Lung (tissue), 12 donors: ENCODE measurements around the gene ZXDC. TPM values are rescaled to one million over a fixed set of nuclear protein-coding genes. Genes with fewer than 3 reads are reported as not detected.

Experiments used
- ATAC-seq: fragments of 200-7000 bp; cut with Tn5 transposase; one replicate; pipeline ENCODE4 v1.9.1; 2020; ENCODE audit warnings: moderate number of reproducible peaks; ENCODE audit not compliant: insufficient read depth, low FRiP score
- DNase-seq, 3 donors: peaks; one replicate each; pipeline ENCODE4 v3.0.0-alpha.2; 2013 to 2017
- H3K27ac ChIP-seq, 2 donors: one replicate each; pipeline ENCODE4 v1.5.1; 2013; ENCODE audit warnings: mild to moderate bottlenecking in 2 of 2, moderate library complexity in 2 of 2, control low read depth in 1 of 2, inconsistent platforms in 1 of 2, low read depth in 1 of 2, low read length in 1 of 2
- H3K27me3 ChIP-seq, 3 donors: one replicate each; pipeline ENCODE4 v1.5.1; 2013; ENCODE audit warnings: low read length in 2 of 3; ENCODE audit not compliant: control insufficient read depth in 3 of 3, insufficient read depth in 3 of 3
- H3K36me3 ChIP-seq, 4 donors: one replicate each; pipeline ENCODE4 v1.5.1; 2013; ENCODE audit warnings: low read length in 4 of 4, mild to moderate bottlenecking in 1 of 4, moderate library complexity in 1 of 4; ENCODE audit not compliant: control insufficient read depth in 4 of 4, insufficient read depth in 4 of 4
- H3K4me1 ChIP-seq, 5 donors: one replicate each; pipeline ENCODE4 v1.5.1; 2013; ENCODE audit warnings: low read length in 5 of 5, mild to moderate bottlenecking in 2 of 5, moderate library complexity in 1 of 5; ENCODE audit not compliant: control insufficient read depth in 5 of 5, insufficient read depth in 5 of 5
- H3K4me3 ChIP-seq: one replicate; pipeline ENCODE4 v1.5.1; 2013; ENCODE audit warnings: mild to moderate bottlenecking, control low read depth, moderate library complexity
- H3K9ac ChIP-seq, 2 donors: one replicate each; pipeline ENCODE4 v1.5.1; 2013; ENCODE audit warnings: low read length in 2 of 2, control low read depth in 1 of 2; ENCODE audit not compliant: insufficient read depth in 1 of 2
- H3K9me3 ChIP-seq, 4 donors: one replicate each; pipeline ENCODE4 v1.5.1; 2013; ENCODE audit warnings: low read length in 3 of 4, mild to moderate bottlenecking in 1 of 4, moderate library complexity in 1 of 4; ENCODE audit not compliant: control insufficient read depth in 4 of 4, insufficient read depth in 3 of 4
- WGBS, 2 donors: extraction: QIAGEN DNeasy Blood & Tissue Kit; methylation state at CpG; one replicate each; pipeline ENCODE4 v1.1.7; 2013; 5-methylcytosine and 5-hydroxymethylcytosine counted together
- polyA plus RNA-seq, 2 donors: library from polyadenylated mRNA; stranded (reverse); fragments of 200-250 nt; gene quantifications; one replicate each; pipeline ENCODE4 v1.2.1, GENCODE V29; 2013
- total RNA-seq, 2 donors: library from RNA; depleted of rRNA in 1 of 2; stranded (reverse); fragments of >200 nt in 1 of 2; gene quantifications; one replicate each; pipeline ENCODE4 v1.2.1, GENCODE V29; 2014 to 2021
- TF ChIP-seq, protein P1 (sequence below): IDR thresholded peaks from 2 replicates; pipeline ENCODE4 v1.5.1; 2012; ENCODE audit warnings: mild to moderate bottlenecking; ENCODE audit errors: control extremely low read depth, extremely low read depth
- donor health status: control.
- donor health status: control.
- donor health status: Bipolar disorder and iron deficiency.
- donor health status: healthy.
- donor health status: DM: yes; HTN: yes; CAD: no.

Gene ZXDC
- total and polyA plus RNA-seq, 4 donors = 12.9 to 49.5 (median 29.8) TPM

DNA sequence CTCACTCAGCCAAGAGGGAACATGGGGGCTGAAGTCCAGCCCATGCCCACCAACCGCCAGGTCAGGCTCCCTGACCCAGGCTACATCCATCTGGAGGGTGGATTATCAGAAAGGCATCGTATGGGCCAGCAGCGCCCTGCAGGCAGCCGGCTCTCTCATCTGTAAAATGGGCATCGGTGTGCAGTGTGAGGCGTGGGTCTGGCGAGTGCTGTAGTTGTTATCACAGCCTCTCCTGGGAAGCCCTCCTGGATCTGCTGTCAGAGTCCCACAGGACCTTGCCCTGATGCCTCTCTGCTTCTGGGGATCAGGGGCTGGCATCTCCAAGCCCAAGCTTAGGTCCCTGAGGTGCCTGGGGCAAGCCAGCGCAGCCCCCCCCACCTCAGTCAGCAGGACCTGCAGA lies 53.6 kb downstream of the ZXDC start:
- no peak for DNase-seq
- Histone ChIP-seq H3K9ac (no peak overlapping the region), H3K4me3 (no peak overlapping the region), H3K27ac (no peak overlapping the region), H3K27me3 (peaks cover 0 to under 1% (median 0%) of the 10 kb centered on the region in 3 donors), H3K4me1 (no peaks in the 10 kb centered on the region), H3K9me3 (peaks cover 0 to 11% (median 4%) of the 10 kb centered on the region in 4 donors), H3K36me3 (no peaks in the 10 kb centered on the region)
- WGBS, 2 donors = 83 to 94% methylated on average over 8 of the region's 8 CpGs
- no peak for ATAC-seq
- TF ChIP-seq, protein P1, sequence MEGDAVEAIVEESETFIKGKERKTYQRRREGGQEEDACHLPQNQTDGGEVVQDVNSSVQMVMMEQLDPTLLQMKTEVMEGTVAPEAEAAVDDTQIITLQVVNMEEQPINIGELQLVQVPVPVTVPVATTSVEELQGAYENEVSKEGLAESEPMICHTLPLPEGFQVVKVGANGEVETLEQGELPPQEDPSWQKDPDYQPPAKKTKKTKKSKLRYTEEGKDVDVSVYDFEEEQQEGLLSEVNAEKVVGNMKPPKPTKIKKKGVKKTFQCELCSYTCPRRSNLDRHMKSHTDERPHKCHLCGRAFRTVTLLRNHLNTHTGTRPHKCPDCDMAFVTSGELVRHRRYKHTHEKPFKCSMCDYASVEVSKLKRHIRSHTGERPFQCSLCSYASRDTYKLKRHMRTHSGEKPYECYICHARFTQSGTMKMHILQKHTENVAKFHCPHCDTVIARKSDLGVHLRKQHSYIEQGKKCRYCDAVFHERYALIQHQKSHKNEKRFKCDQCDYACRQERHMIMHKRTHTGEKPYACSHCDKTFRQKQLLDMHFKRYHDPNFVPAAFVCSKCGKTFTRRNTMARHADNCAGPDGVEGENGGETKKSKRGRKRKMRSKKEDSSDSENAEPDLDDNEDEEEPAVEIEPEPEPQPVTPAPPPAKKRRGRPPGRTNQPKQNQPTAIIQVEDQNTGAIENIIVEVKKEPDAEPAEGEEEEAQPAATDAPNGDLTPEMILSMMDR = no peak

DNA sequence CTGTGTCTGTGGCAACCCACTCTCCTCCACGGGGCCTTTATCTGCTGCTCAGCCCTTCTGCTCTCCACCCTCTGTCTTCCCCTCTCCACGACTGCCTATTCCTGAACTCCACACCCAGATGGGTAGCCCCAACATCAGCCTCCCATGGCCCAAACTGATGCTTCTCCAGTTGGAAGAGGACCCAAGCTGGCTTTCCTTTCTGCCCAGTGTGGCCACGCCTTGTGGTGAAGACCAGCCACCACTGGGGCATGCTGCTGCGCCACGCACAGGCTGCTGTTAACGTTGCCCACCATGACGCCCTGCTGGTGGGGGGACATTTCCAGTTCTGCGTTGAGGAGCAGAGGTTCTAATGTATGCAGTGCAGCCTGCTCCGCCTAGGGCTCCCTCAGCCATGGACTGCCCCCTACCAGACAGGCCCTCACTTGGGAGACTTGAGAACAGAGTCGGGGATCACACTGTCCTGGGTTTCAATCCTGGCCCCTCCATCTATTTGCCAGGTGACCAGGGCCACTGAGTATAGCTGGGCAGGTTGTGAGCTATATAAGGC lies 54.0 kb downstream of the ZXDC start:
- H3K36me3 ChIP-seq = no peaks in the 10 kb centered on the region
- TF ChIP-seq, protein P1 = no peak
- no peak overlapping the region for H3K9ac ChIP-seq
- no peak overlapping the region for H3K27ac ChIP-seq
- WGBS, 2 donors = 75 to 85% methylated on average over 10 of the region's 10 CpGs
- H3K27me3 ChIP-seq = peaks cover 0 to 3% (median under 1%) of the 10 kb centered on the region in 3 donors
- H3K9me3 ChIP-seq = peaks cover 0 to 7% (median 3%) of the 10 kb centered on the region in 4 donors
- no peaks in the 10 kb centered on the region for H3K4me1 ChIP-seq
- DNase-seq (no peak), ATAC-seq (no peak)
- no peak overlapping the region for H3K4me3 ChIP-seq

DNA sequence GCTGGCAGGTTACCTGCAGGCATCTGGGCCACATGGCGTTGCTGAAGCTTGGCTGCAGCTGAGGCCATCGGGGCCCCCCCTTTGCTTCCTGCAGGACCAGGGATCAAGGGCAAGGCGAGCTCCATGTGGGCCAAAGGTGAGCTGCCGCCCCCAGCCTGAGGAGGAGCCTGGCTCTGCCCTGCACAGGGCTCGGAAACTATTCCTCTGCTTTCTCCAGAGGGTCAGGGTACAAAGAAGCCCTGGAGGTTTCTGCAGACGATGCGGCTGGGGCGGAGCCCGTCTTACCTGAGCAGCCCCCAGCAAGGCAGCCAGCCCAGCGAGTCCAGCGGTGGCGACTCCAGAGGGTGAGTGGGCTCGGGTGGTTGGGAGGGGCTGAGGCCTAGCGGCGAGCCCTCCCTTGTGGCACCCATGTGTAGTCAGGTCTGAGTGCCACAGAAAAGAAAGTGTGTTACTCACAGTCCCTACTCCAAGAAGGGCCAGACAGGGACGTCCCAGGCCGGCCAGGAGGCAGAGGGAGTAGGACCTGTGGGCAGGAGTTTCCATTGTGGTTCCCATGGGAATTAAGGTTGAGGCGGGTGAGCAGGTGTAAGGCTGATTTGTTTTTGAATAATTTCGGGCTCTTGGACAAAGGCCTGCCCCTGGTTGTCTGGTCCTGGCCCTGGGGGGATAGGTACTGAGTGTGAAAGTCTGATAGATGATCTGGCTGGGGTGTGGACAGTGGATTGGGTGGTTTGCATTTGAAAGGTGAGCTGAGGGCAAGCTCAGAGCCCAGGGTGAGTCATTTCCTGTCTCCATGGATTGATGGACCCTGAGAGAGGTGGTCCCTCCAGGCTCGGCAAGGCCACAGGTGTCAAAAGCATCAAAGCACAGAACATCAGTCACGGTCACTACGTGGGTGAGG lies 55.6 kb downstream of the ZXDC start:
- H3K9me3 ChIP-seq = peaks cover 0 to 4% (median 0%) of the 10 kb centered on the region in 4 donors
- no peak overlapping the region for H3K4me3 ChIP-seq
- H3K27me3 ChIP-seq = peaks cover 3 to 11% (median 3%) of the 10 kb centered on the region in 3 donors
- no peak overlapping the region for H3K9ac ChIP-seq
- H3K36me3 ChIP-seq = no peaks in the 10 kb centered on the region
- DNase-seq = no peak
- no peaks in the 10 kb centered on the region for H3K4me1 ChIP-seq
- ATAC-seq = no peak
- 80 to 82% methylated on average over 22 of the region's 22 CpGs for whole genome bisulfite sequencing, 2 donors
- TF ChIP-seq, protein P1 = no peak
- H3K27ac ChIP-seq = no peak overlapping the region
